A549 (cell line): ENCODE results near the gene LRRC46. TPM values are rescaled to one million over a fixed set of nuclear protein-coding genes. Genes with fewer than 3 reads are reported as not detected.
A peak's percentile ranks its signal among the peaks of the same experiment; 100 is the strongest.

Experiments
- ATAC-seq, 2 experiments: fragments of 200-7000 bp in 1 of 2; fragments of >200 bp in 1 of 2; cut with Nextera tagmentation in 1 of 2; cut with Tn5 transposase in 1 of 2; 3 replicates each; pipeline versions ENCODE4 v1.8.0 to v1.9.1; 2018 to 2020; ENCODE audit warnings: mild to moderate bottlenecking in 1 of 2, moderate library complexity in 1 of 2
- CTCF ChIA-PET: fragments of 300-600 bp; sonication (Branson Sonifier 250); formaldehyde crosslinking; extraction: SDS; loops from one replicate; lab custom pipeline; 2021; ENCODE audit warnings: antibody characterized with exemption, inconsistent platforms; lab: Yijun Ruan, JAX
- POLR2A ChIA-PET: fragments of 350-600 bp; formaldehyde crosslinking; extraction: SDS; loops from one replicate; lab custom pipeline; 2021; ENCODE audit warnings: antibody characterized with exemption, inconsistent platforms; lab: Yijun Ruan, JAX
- DNase-seq, 2 experiments: peaks; one replicate each; pipeline versions ENCODE4 v3.0.0 to v3.0.0-alpha.2; 2011 to 2016; ENCODE audit warnings: low read depth in 1 of 2, low spot score in 1 of 2
- FAIRE-seq: peaks from 2 replicates; lab custom pipeline; 2011; peaks lifted over from hg19 to GRCh38; lab: Jason Lieb, UNC
- H3K27ac ChIP-seq, 2 experiments: fragments of >200 bp; sonication (Bioruptor Twin); formaldehyde crosslinking; 3 replicates each; pipeline ENCODE4 v1.5.1; 2016 to 2017
- H3K4me1 ChIP-seq: fragments of >200 bp; sonication (Bioruptor Twin); formaldehyde crosslinking; 3 replicates; pipeline ENCODE4 v1.6.1; 2016
- H3K4me2 ChIP-seq: fragments of >200 bp; sonication (Bioruptor Twin); formaldehyde crosslinking; 3 replicates; pipeline ENCODE4 v1.6.1; 2016
- H3K4me3 ChIP-seq: fragments of >200 bp; sonication (Bioruptor Twin); formaldehyde crosslinking; 3 replicates; pipeline ENCODE4 v1.5.1; 2016
- H3K9me3 ChIP-seq: fragments of >200 bp; sonication (Bioruptor Twin); formaldehyde crosslinking; 3 replicates; pipeline ENCODE4 v1.6.1; 2016
- CBX8 ChIP-seq: fragments of 200-600 bp; sonication (generic); IDR thresholded peaks from 2 replicates; pipeline ENCODE4 v1.6.1; 2016
- EHMT2 ChIP-seq: fragments of 200-600 bp; sonication (generic); IDR thresholded peaks from 2 replicates; pipeline ENCODE4 v1.6.1; 2016; ENCODE audit warnings: antibody characterized with exemption, low read depth, mild to moderate bottlenecking, moderate library complexity
- FOXS1 ChIP-seq: fragments of 250-450 bp; sonication (Bioruptor Pico); IDR thresholded peaks from 2 replicates; pipeline ENCODE4 v1.5.0; 2020; ENCODE audit warnings: mild to moderate bottlenecking, moderate library complexity
- GATA3 ChIP-seq: IDR thresholded peaks from 2 replicates; pipeline ENCODE4 v1.6.1; 2012; ENCODE audit warnings: borderline replicate concordance
- HEYL ChIP-seq: fragments of 250-450 bp; sonication (Bioruptor Pico); IDR thresholded peaks from 2 replicates; pipeline ENCODE4 v1.8.0; 2021; ENCODE audit warnings: mild to moderate bottlenecking, moderate library complexity
- HOXB13 ChIP-seq: fragments of 250-450 bp; sonication (Bioruptor Pico); IDR thresholded peaks from 2 replicates; pipeline ENCODE4 v1.5.0; 2020; ENCODE audit warnings: low read depth, mild to moderate bottlenecking, moderate library complexity
- HOXB5 ChIP-seq: fragments of 250-450 bp; sonication (Bioruptor Pico); IDR thresholded peaks from 2 replicates; pipeline ENCODE4 v1.5.0; 2020; ENCODE audit warnings: mild to moderate bottlenecking, moderate library complexity
- JUNB ChIP-seq: fragments of >200 bp; sonication (Bioruptor Twin); formaldehyde crosslinking; IDR thresholded peaks from 2 replicates; pipeline ENCODE4 v1.6.1; 2016
- KDM5A ChIP-seq: fragments of 200-600 bp; sonication (generic); IDR thresholded peaks from 2 replicates; pipeline ENCODE4 v1.6.1; 2016; ENCODE audit warnings: antibody characterized with exemption, mild to moderate bottlenecking
- MAFK ChIP-seq: fragments of 450-650 bp; IDR thresholded peaks from 2 replicates; pipeline ENCODE4 v1.6.1; 2014; ENCODE audit not compliant: partially characterized antibody
- MAZ ChIP-seq: fragments of 150-350 bp; IDR thresholded peaks from 2 replicates; pipeline ENCODE4 v1.6.1; 2014; ENCODE audit warnings: antibody characterized with exemption, low read depth, low read length, borderline replicate concordance
- MYC ChIP-seq: IDR thresholded peaks from 2 replicates; pipeline ENCODE4 v1.6.1; 2012; ENCODE audit warnings: mild to moderate bottlenecking, inconsistent platforms, low read length, improper control_type of control experiment, borderline replicate concordance
- NFE2L2 ChIP-seq: fragments of 150-350 bp; conservative IDR thresholded peaks from 2 replicates; pipeline ENCODE4 v1.6.1; 2014; ENCODE audit warnings: low read length
- NPAS2 ChIP-seq: fragments of 250-450 bp; sonication (Bioruptor Pico); IDR thresholded peaks from 2 replicates; pipeline ENCODE4 v1.8.0; 2022; ENCODE audit warnings: mild to moderate bottlenecking, moderate library complexity, borderline replicate concordance
- NR3C1 ChIP-seq: fragments of >200 bp; sonication (Bioruptor Twin); formaldehyde crosslinking; IDR thresholded peaks from 3 replicates; pipeline ENCODE4 v1.6.1; 2017
- PBX3 ChIP-seq: IDR thresholded peaks from 2 replicates; pipeline ENCODE4 v1.6.1; 2012
- POLR2A ChIP-seq: IDR thresholded peaks from 2 replicates; pipeline ENCODE4 v1.6.1; 2012; ENCODE audit warnings: mild to moderate bottlenecking, low read length
- RFX5 ChIP-seq: fragments of 450-650 bp; IDR thresholded peaks from 2 replicates; pipeline ENCODE4 v1.7.1; 2014; ENCODE audit warnings: antibody characterized with exemption, mild to moderate bottlenecking, moderate library complexity
- RNF2 ChIP-seq: fragments of 200-600 bp; sonication (generic); IDR thresholded peaks from 2 replicates; pipeline ENCODE4 v1.6.1; 2016; ENCODE audit warnings: low read depth, mild to moderate bottlenecking, antibody characterized with exemption, moderate library complexity, borderline replicate concordance
- SMC3 ChIP-seq: fragments of >200 bp; sonication (Bioruptor Twin); formaldehyde crosslinking; IDR thresholded peaks from 3 replicates; pipeline ENCODE4 v1.6.1; 2018; ENCODE audit warnings: inconsistent platforms
- TFCP2L1 ChIP-seq: fragments of 250-450 bp; sonication (Bioruptor Pico); IDR thresholded peaks from 2 replicates; pipeline ENCODE4 v1.5.0; 2021; ENCODE audit warnings: mild to moderate bottlenecking
- USF2 ChIP-seq: fragments of 450-650 bp; IDR thresholded peaks from 2 replicates; pipeline ENCODE4 v1.6.1; 2014; ENCODE audit warnings: antibody characterized with exemption
- ZC3H11A ChIP-seq: fragments of 450-650 bp; IDR thresholded peaks from 2 replicates; pipeline ENCODE4 v1.6.1; 2014; ENCODE audit warnings: antibody characterized with exemption, mild to moderate bottlenecking
- ZFP36 ChIP-seq: fragments of 450-650 bp; IDR thresholded peaks from 2 replicates; pipeline ENCODE4 v1.6.1; 2014; ENCODE audit warnings: borderline replicate concordance; ENCODE audit not compliant: partially characterized antibody
- ZNF302 ChIP-seq: fragments of 250-450 bp; sonication (Bioruptor Pico); IDR thresholded peaks from 2 replicates; pipeline ENCODE4 v1.9.0; 2021; ENCODE audit warnings: inconsistent platforms, mild to moderate bottlenecking, moderate library complexity
- ZSCAN20 ChIP-seq: fragments of 250-450 bp; sonication (Bioruptor Pico); IDR thresholded peaks from 2 replicates; pipeline ENCODE4 v1.8.0; 2022; ENCODE audit warnings: mild to moderate bottlenecking, moderate library complexity
- WGBS: methylation state at CpG from one replicate; pipeline ENCODE4 v1.1.6; 2017; ENCODE audit errors: missing lambda C conversion rate; 5-methylcytosine and 5-hydroxymethylcytosine counted together
- polyA minus RNA-seq: library from RNA; depleted of rRNA, polyadenylated mRNA; stranded (reverse); fragments of >200 nt; gene quantifications from 2 replicates; pipeline ENCODE4 v1.2.3, GENCODE V29; 2011; rRNA and poly(A)+ RNA removed
- polyA plus RNA-seq, 4 experiments: library from polyadenylated mRNA; depleted of rRNA in 3 of 4; stranded (reverse); fragments of >200 nt; fragmentation: RNase III in 1 of 4; extraction: RNeasy Plus Mini Kit Qiagen cat#74134 plus additional on column Dnase treatment in 1 of 4; gene quantifications; 2 replicates in 3 of 4; 3 replicates in 1 of 4; pipeline ENCODE4 v1.2.3, GENCODE V29; 2011 to 2017
- TF ChIP-seq, protein P1 (sequence below): fragments of >200 bp; sonication (Bioruptor Twin); formaldehyde crosslinking; IDR thresholded peaks from 3 replicates; pipeline ENCODE4 v1.6.1; 2016
- TF ChIP-seq, protein P2 (sequence below): fragments of >200 bp; sonication (Bioruptor Twin); formaldehyde crosslinking; IDR thresholded peaks from 3 replicates; pipeline ENCODE4 v1.5.1; 2016
- TF ChIP-seq, protein P3 (sequence below): fragments of 250-450 bp; sonication (Bioruptor Pico); IDR thresholded peaks from 2 replicates; pipeline ENCODE4 v1.5.0; 2021; ENCODE audit warnings: mild to moderate bottlenecking, moderate library complexity, borderline replicate concordance
- TF ChIP-seq, protein P4 (sequence below): IDR thresholded peaks from 2 replicates; pipeline ENCODE4 v1.6.1; 2012

LRRC46 gene, protein sequence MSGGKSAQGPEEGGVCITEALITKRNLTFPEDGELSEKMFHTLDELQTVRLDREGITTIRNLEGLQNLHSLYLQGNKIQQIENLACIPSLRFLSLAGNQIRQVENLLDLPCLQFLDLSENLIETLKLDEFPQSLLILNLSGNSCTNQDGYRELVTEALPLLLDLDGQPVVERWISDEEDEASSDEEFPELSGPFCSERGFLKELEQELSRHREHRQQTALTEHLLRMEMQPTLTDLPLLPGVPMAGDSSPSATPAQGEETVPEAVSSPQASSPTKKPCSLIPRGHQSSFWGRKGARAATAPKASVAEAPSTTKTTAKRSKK
- polyA plus RNA-seq (2011; rRNA removed) (1.7 and 2.7 TPM in 2 replicates), polyA plus RNA-seq (2017; fragmentation: RNase III; extraction: RNeasy Plus Mini Kit Qiagen cat#74134 plus additional on column Dnase treatment) (2.3 to 3.0 TPM (median 2.5 TPM) in 3 replicates), polyA minus RNA-seq (1.4 and 1.7 TPM in 2 replicates)
- 1.7 TPM in 2 replicates for polyA plus RNA-seq (2012; cell fraction: cytosol; rRNA removed)
- polyA plus RNA-seq (2012; cell fraction: nucleus; rRNA removed) = 3.8 and 5.1 TPM in 2 replicates

DNA sequence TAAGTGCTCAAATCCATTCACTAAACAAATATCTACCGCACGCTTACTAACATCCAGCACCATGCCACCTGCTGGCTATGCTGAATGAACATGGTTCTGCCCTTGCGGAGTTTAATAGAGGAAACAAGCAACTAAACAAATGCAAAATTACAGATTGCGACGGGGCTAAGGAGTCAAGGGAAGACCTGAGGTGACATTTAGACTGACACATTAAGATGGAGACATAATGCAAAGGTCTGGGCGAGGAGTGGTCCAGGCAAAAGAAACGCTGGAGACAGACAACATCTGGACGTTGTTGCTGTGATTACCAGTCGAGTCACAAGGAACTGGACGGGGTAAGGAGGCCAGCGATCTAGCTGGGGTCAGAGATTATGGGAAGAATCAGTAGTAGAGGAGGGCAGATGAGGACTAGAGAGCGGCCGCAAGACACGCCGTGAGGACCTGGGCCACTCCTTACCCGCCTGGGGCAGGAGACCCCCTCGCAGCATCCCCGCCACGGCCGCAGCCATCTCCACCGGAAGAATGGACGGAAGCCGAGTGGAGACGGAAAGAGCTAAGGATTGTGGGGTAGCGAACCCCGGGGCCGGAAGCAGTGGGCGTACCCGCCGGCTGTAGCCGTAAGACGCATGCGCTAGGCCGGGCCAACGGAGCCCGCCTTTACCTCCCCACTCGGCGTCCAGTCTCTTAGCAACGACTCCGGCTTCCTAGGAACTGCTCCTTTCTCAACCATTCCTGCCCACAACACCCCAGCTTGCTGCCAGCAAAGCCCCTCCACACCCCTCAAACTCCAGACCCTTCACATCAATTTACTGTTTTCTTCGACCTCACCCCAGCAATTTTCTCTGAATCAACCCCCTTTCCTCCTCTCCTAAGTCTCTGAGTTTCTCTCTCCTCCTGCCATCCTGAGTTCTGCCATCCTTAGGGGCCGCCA, at the start of gene LRRC46, which contains the start of gene MRPL10:
LRRC46 (plus strand) TSS at position 668 of the 931 bp plus-strand sequence. CDS start 320 bp downstream, outside the sequence.
MRPL10 (minus strand) TSS at position 539 of the 931 bp plus-strand sequence; CDS start at position 509, 30 bp downstream.
- H3K4me2 ChIP-seq = peak within 1 kb of the TSS; percentile 93
- no peaks in the 10 kb centered on the region for H3K9me3 ChIP-seq
- FAIRE-seq = peak; percentile 39
- ChIA-PET CTCF (interaction anchor here (0.5 to 36.3 kb wide), 14 partner anchors 9 to 447 kb away, joined by 3 to 1860 read pairs (median 4); partner anchors contain the start of genes CDK5RAP3, OSBPL7, SCRN2 and SP2), POLR2A (interaction anchor here (0.5 to 1.7 kb wide), 37 partner anchors 9 to 642 kb away, joined by 3 to 58 read pairs (median 5); partner anchors contain the start of genes CDC27, CDK5RAP3, KPNB1 and NFE2L1)
- DNase-seq = peak; percentile 94 to 99
- peaks cover 16% of the 10 kb centered on the region for H3K4me1 ChIP-seq
- peak within 1 kb of the TSS; percentile 60 for H3K4me3 ChIP-seq
- ATAC-seq = peak; percentile 90 to 95
- under 1% methylated on average over 42 of the region's 42 CpGs for WGBS
- H3K27ac ChIP-seq = peak within 1 kb of the TSS; percentile 83 to 88
- peak; percentile 51; the same call in 1 of the 2 replicates for TF ChIP-seq GATA3
- peak; percentile 66 for TF ChIP-seq PBX3
- TF ChIP-seq, protein P1, sequence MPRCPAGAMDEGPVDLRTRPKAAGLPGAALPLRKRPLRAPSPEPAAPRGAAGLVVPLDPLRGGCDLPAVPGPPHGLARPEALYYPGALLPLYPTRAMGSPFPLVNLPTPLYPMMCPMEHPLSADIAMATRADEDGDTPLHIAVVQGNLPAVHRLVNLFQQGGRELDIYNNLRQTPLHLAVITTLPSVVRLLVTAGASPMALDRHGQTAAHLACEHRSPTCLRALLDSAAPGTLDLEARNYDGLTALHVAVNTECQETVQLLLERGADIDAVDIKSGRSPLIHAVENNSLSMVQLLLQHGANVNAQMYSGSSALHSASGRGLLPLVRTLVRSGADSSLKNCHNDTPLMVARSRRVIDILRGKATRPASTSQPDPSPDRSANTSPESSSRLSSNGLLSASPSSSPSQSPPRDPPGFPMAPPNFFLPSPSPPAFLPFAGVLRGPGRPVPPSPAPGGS = peak; percentile 83; the same call in 2 of the 3 replicates
- TF ChIP-seq, protein P2, sequence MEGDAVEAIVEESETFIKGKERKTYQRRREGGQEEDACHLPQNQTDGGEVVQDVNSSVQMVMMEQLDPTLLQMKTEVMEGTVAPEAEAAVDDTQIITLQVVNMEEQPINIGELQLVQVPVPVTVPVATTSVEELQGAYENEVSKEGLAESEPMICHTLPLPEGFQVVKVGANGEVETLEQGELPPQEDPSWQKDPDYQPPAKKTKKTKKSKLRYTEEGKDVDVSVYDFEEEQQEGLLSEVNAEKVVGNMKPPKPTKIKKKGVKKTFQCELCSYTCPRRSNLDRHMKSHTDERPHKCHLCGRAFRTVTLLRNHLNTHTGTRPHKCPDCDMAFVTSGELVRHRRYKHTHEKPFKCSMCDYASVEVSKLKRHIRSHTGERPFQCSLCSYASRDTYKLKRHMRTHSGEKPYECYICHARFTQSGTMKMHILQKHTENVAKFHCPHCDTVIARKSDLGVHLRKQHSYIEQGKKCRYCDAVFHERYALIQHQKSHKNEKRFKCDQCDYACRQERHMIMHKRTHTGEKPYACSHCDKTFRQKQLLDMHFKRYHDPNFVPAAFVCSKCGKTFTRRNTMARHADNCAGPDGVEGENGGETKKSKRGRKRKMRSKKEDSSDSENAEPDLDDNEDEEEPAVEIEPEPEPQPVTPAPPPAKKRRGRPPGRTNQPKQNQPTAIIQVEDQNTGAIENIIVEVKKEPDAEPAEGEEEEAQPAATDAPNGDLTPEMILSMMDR = peak; percentile 55
- TF ChIP-seq JUNB = no peak
- no peak for TF ChIP-seq HOXB13 (CRISPR knock-in tag)
- no peak for TF ChIP-seq MAFK
- peak; percentile 94 for TF ChIP-seq KDM5A
- TF ChIP-seq, protein P3, sequence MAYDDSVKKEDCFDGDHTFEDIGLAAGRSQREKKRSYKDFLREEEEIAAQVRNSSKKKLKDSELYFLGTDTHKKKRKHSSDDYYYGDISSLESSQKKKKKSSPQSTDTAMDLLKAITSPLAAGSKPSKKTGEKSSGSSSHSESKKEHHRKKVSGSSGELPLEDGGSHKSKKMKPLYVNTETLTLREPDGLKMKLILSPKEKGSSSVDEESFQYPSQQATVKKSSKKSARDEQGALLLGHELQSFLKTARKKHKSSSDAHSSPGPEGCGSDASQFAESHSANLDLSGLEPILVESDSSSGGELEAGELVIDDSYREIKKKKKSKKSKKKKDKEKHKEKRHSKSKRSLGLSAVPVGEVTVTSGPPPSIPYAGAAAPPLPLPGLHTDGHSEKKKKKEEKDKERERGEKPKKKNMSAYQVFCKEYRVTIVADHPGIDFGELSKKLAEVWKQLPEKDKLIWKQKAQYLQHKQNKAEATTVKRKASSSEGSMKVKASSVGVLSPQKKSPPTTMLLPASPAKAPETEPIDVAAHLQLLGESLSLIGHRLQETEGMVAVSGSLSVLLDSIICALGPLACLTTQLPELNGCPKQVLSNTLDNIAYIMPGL (CRISPR knock-in tag) = no peak
- TF ChIP-seq, protein P4, sequence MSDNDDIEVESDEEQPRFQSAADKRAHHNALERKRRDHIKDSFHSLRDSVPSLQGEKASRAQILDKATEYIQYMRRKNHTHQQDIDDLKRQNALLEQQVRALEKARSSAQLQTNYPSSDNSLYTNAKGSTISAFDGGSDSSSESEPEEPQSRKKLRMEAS = peak; percentile 86
- no peak for TF ChIP-seq HEYL (CRISPR knock-in tag)
- no peak for TF ChIP-seq RNF2
- TF ChIP-seq HOXB5 (CRISPR knock-in tag) = 0 out of 2 replicates have a peak, but pooled peaks have one; percentile 48
- no peak for TF ChIP-seq ZC3H11A
- TF ChIP-seq FOXS1 (CRISPR knock-in tag) = no peak
- TF ChIP-seq NFE2L2 = no peak
- no peak for TF ChIP-seq NR3C1
- no peak for TF ChIP-seq ZFP36
- no peak for TF ChIP-seq RFX5
- TF ChIP-seq POLR2A = peak; percentile 96
- TF ChIP-seq NPAS2 (CRISPR knock-in tag) = no peak
- no peak for TF ChIP-seq ZSCAN20 (CRISPR knock-in tag)
- TF ChIP-seq SMC3 = no peak
- no peak for TF ChIP-seq EHMT2
- no peak for TF ChIP-seq MYC
- TF ChIP-seq USF2 = no peak
- TF ChIP-seq TFCP2L1 = peak; percentile 25; the same call in 1 of the 2 replicates
- no peak for TF ChIP-seq ZNF302 (CRISPR knock-in tag)
- peak; percentile 57; the same call in 1 of the 2 replicates for TF ChIP-seq MAZ
- TF ChIP-seq CBX8 = no peak
